GM12891 (cell line): ENCODE measurements around the gene SRP14.

Experiments
- POLR2AphosphoS5 ChIP-seq: IDR thresholded peaks from 2 replicates; pipeline ENCODE4 v1.6.1; 2011; ENCODE audit warnings: low read depth, low read length, control low read depth
- TAF1 ChIP-seq: IDR thresholded peaks from 2 replicates; pipeline ENCODE4 v1.6.1; 2011; ENCODE audit warnings: low read depth, low read length, control low read depth

- TF ChIP-seq TAF1 (no peak), POLR2AphosphoS5 (no peak)
Observed at GRCh38 chr15:40040770-40041169, 1.8 kb upstream of the SRP14 start.
